ENCODE measurements around the gene IL5.

GRCh38 chr5:132540149-132540548 lies 3.2 kb downstream of the IL5 start:
- TF ChIP-seq CTCF (optimal IDR thresholded peaks at IDR 0.05 in 1 of 3, IDR thresholded peaks at IDR 0.05 in 1 of 3, conservative IDR thresholded peaks at IDR 0.05 in 1 of 3; ENCODE audit: extremely low read depth in 1 of 3, insufficient read depth in 2 of 3, low read length in 3 of 3) (no peak), EZH2 (IDR thresholded peaks at IDR 0.05; ENCODE audit: low read length) (no peak)
